Panc1 (cell line): Measurements from ENCODE around the gene OBI1. TPM values are rescaled to one million over a fixed set of nuclear protein-coding genes. Genes with fewer than 3 reads are reported as not detected.

ENCODE experiments used
- ATAC-seq: fragments of 200-7000 bp; cut with Tn5 transposase; 2 replicates; pipeline ENCODE4 v1.9.1; 2020; ENCODE audit warnings: mild to moderate bottlenecking, moderate library complexity
- BruUV-seq: library from RNA; stranded (reverse); fragments of 400-500 nt; replicated peaks from 2 replicates; lab custom pipeline; 2021; lab: Mats Ljungman, UMichigan
- CTCF ChIA-PET: fragments of 300-600 bp; sonication (Branson Sonifier 250); formaldehyde crosslinking; loops from one replicate; lab custom pipeline; 2022; ENCODE audit warnings: antibody characterized with exemption; lab: Charles Lee
- POLR2A ChIA-PET: fragments of 300-600 bp; sonication (Branson Sonifier 250); formaldehyde crosslinking; loops from one replicate; lab custom pipeline; 2022; ENCODE audit warnings: antibody characterized with exemption; lab: Charles Lee
- DNase-seq: peaks from one replicate; pipeline ENCODE4 v3.0.0-alpha.2; 2010; ENCODE audit warnings: low read depth, low spot score
- H3K27ac ChIP-seq: 2 replicates; pipeline ENCODE4 v1.5.1; 2011; ENCODE audit warnings: mild to moderate bottlenecking, low read length, inconsistent platforms
- H3K27me3 ChIP-seq: fragments of 200-500 bp; sonication (Bioruptor generic); 2 replicates; pipeline ENCODE4 v1.6.0; 2014; ENCODE audit warnings: low read length, inconsistent platforms; ENCODE audit not compliant: control insufficient read depth, insufficient read depth
- H3K36me3 ChIP-seq: fragments of 200-500 bp; sonication (Bioruptor generic); 2 replicates; pipeline ENCODE4 v1.5.1; 2014; ENCODE audit warnings: inconsistent platforms, mild to moderate bottlenecking, low read length, moderate library complexity; ENCODE audit not compliant: control insufficient read depth, insufficient read depth
- H3K4me1 ChIP-seq: 2 replicates; pipeline ENCODE4 v1.5.1; 2011; ENCODE audit warnings: inconsistent platforms, mild to moderate bottlenecking, low read length, moderate library complexity; ENCODE audit not compliant: control insufficient read depth, insufficient read depth
- H3K4me3 ChIP-seq, 2 experiments: 2 replicates each; pipeline ENCODE4 v1.5.1; 2011 to 2012; ENCODE audit warnings: low read depth in 2 of 2, low read length in 2 of 2, mild to moderate bottlenecking in 2 of 2, inconsistent platforms in 1 of 2, moderate library complexity in 1 of 2
- H3K9me3 ChIP-seq: fragments of 200-500 bp; sonication (Bioruptor generic); 2 replicates; pipeline ENCODE4 v1.5.1; 2014; ENCODE audit warnings: low read depth, mild to moderate bottlenecking, inconsistent platforms, low read length, moderate library complexity; ENCODE audit not compliant: control insufficient read depth, insufficient read depth
- POLR2AphosphoS5 ChIP-seq: IDR thresholded peaks from 2 replicates; pipeline ENCODE4 v1.6.1; 2012; ENCODE audit warnings: mild to moderate bottlenecking, low read depth, low read length, moderate library complexity
- SIN3A ChIP-seq: IDR thresholded peaks from 2 replicates; pipeline ENCODE4 v1.6.1; 2012; ENCODE audit warnings: low read depth, mild to moderate bottlenecking, low read length, moderate library complexity, borderline replicate concordance; ENCODE audit not compliant: insufficient read depth
- TCF7L2 ChIP-seq: IDR thresholded peaks from 2 replicates; pipeline ENCODE4 v1.6.1; 2011; ENCODE audit warnings: mild to moderate bottlenecking, low read depth, low read length, inconsistent platforms
- in situ Hi-C: cut with HindIII; loops from 2 replicates; pipeline ENCODE4 v1.10.0; 2016; ENCODE audit warnings: low sequenced_read_pairs, low pct_unique_long_range_greater_than_20kb
- intact Hi-C: fragments of 100-400 bp; cut with micrococcal nuclease; formaldehyde crosslinking; loops from one replicate; pipeline ENCODE4 v1.10.0; 2022; ENCODE audit not compliant: unreplicated experiment
- total RNA-seq: library from RNA; stranded (reverse); gene quantifications from one replicate; pipeline ENCODE4 v1.2.1, GENCODE V29; 2021; ENCODE audit not compliant: unreplicated experiment
- TF ChIP-seq, protein P1 (sequence below): fragments of 450-650 bp; IDR thresholded peaks from 2 replicates; pipeline ENCODE4 v1.5.1; 2017; ENCODE audit warnings: mild to moderate bottlenecking
- TF ChIP-seq, protein P2 (sequence below), 2 experiments: IDR thresholded peaks; 2 replicates each; pipeline ENCODE4 v1.6.1; 2011 to 2012; ENCODE audit warnings: low read depth in 2 of 2, control low read depth in 1 of 2, low read length in 1 of 2, mild to moderate bottlenecking in 1 of 2, moderate library complexity in 1 of 2; ENCODE audit not compliant: insufficient read depth in 1 of 2

OBI1 gene
- total RNA-seq, 1 experiment from 2014 or later = 9.1 TPM

DNA sequence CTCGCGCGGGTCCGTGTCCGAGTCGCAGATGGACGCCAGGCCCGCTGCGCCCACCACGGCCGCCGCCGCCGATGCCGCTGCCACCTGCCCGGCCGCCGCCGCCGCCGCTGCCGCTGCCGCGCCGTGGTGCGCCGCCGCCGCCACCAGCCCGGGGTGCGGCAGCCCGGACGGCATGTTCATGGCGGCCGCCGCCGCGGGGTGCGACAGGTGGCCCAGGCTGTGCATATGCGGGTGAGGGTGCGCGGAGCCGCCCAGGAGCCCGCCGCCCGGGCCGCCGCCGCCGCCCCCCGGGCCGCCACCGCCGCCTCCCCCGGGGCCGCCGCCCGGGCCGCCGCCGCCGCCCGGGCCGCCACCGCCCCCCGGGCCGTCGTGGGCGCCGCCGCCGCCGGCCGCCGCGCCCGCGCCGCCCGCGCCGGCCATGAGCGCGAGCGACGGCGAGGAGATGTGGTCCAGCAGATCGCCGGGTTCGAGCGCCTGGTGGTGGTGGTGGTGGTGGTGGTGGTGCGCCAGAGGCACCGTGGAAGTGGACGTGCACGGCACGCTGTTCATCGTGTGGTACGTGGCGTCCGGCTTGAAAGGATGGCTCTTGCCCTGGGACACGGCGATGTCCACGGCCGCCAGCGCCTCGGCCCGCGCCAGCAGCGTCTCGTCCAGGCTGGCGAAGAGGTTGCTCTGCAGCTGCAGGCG lies 56.9 kb downstream of the OBI1 start:
- CTCF ChIA-PET = no interaction called here
- H3K4me1 ChIP-seq = 0 out of 2 replicates have a peak, but pooled peaks cover 3% of the 10 kb centered on the region
- ATAC-seq (no peak), DNase-seq (no peak)
- no TSS peak for BruUV-seq
- H3K9me3 ChIP-seq = no peaks in the 10 kb centered on the region
- intact Hi-C loops = no loop called here
- H3K27ac ChIP-seq = no peak overlapping the region
- no peaks in the 10 kb centered on the region for H3K36me3 ChIP-seq
- POLR2A ChIA-PET = no interaction called here
- peaks cover 2% of the 10 kb centered on the region; the same call in 1 of the 2 replicates for H3K27me3 ChIP-seq
- H3K4me3 ChIP-seq = no peak overlapping the region
- in situ Hi-C loops = no loop called here
- TF ChIP-seq, protein P1, sequence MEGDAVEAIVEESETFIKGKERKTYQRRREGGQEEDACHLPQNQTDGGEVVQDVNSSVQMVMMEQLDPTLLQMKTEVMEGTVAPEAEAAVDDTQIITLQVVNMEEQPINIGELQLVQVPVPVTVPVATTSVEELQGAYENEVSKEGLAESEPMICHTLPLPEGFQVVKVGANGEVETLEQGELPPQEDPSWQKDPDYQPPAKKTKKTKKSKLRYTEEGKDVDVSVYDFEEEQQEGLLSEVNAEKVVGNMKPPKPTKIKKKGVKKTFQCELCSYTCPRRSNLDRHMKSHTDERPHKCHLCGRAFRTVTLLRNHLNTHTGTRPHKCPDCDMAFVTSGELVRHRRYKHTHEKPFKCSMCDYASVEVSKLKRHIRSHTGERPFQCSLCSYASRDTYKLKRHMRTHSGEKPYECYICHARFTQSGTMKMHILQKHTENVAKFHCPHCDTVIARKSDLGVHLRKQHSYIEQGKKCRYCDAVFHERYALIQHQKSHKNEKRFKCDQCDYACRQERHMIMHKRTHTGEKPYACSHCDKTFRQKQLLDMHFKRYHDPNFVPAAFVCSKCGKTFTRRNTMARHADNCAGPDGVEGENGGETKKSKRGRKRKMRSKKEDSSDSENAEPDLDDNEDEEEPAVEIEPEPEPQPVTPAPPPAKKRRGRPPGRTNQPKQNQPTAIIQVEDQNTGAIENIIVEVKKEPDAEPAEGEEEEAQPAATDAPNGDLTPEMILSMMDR = no peak
- TF ChIP-seq, protein P2, sequence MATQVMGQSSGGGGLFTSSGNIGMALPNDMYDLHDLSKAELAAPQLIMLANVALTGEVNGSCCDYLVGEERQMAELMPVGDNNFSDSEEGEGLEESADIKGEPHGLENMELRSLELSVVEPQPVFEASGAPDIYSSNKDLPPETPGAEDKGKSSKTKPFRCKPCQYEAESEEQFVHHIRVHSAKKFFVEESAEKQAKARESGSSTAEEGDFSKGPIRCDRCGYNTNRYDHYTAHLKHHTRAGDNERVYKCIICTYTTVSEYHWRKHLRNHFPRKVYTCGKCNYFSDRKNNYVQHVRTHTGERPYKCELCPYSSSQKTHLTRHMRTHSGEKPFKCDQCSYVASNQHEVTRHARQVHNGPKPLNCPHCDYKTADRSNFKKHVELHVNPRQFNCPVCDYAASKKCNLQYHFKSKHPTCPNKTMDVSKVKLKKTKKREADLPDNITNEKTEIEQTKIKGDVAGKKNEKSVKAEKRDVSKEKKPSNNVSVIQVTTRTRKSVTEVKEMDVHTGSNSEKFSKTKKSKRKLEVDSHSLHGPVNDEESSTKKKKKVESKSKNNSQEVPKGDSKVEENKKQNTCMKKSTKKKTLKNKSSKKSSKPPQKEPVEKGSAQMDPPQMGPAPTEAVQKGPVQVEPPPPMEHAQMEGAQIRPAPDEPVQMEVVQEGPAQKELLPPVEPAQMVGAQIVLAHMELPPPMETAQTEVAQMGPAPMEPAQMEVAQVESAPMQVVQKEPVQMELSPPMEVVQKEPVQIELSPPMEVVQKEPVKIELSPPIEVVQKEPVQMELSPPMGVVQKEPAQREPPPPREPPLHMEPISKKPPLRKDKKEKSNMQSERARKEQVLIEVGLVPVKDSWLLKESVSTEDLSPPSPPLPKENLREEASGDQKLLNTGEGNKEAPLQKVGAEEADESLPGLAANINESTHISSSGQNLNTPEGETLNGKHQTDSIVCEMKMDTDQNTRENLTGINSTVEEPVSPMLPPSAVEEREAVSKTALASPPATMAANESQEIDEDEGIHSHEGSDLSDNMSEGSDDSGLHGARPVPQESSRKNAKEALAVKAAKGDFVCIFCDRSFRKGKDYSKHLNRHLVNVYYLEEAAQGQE (IDR thresholded peaks at IDR 0.05; ENCODE audit: insufficient read depth in 1 of 2, low read depth in 2 of 2, low read length in 1 of 2) = no peak
- no peak for TF ChIP-seq TCF7L2
- TF ChIP-seq POLR2AphosphoS5 = no peak
- no peak for TF ChIP-seq SIN3A

DNA sequence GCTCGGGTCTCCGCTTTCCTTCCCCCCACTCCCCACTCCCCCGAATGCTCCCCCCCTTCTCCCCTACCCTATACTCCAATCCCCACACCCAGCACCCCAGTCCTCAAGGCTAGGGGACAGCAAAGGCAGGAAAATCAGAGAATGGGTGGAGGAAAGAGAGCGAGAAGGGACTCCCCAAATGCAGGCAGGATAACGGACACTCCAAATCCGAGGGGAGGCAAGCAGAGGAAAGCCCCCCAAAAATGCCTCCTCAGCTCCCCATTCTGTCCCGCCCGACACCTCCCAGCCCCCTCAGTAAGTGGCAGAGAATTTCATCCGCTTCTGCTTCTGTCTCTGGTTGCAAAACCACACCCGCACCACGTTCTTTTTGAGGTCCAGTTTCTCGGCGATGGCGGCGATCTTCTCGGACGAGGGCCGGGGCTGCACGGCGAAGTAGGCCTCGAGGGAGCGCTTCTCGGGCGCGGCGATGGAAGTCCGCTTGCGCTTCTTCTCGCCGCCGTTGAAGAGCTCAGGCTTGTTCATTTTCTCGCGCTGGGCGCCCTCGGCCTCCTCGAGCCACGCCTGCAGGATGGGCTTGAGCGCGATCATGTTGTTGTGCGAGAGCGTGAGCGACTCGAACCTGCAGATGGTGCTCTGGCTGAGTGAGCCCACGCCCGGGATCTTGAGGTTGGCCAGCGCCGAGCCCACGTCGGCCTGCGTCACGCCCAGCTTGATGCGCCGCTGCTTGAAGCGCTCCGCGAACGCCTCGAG lies 57.7 kb downstream of the OBI1 start:
- Histone ChIP-seq H3K27me3 (peaks cover 2% of the 10 kb centered on the region; the same call in 1 of the 2 replicates), H3K9me3 (no peaks in the 10 kb centered on the region), H3K4me1 (0 out of 2 replicates have a peak, but pooled peaks cover 3% of the 10 kb centered on the region), H3K4me3 (no peak overlapping the region), H3K36me3 (no peaks in the 10 kb centered on the region), H3K27ac (no peak overlapping the region)
- ChIA-PET POLR2A (no interaction called here), CTCF (no interaction called here)
- no peak for ATAC-seq
- intact Hi-C loops (no loop called here), in situ Hi-C loops (no loop called here)
- no peak for DNase-seq
- TF ChIP-seq TCF7L2 (no peak), SIN3A (no peak), POLR2AphosphoS5 (no peak)
- TF ChIP-seq, protein P1 = no peak
- TF ChIP-seq, protein P2 (IDR thresholded peaks at IDR 0.05; ENCODE audit: insufficient read depth in 1 of 2, low read depth in 2 of 2, low read length in 1 of 2) = no peak
- no TSS peak for BruUV-seq
